HG03039 (cell line): ENCODE measurements around the gene MEGF9.
A peak's percentile ranks its signal among the peaks of the same experiment; 100 is the strongest.
"Not testable (repeated sequence)": the region's sequence is repeated elsewhere in the genome, so short reads cannot be mapped to it uniquely, and the experiment has no call there.

Experiments used
- ATAC-seq: cut with Tn5 transposase; IDR thresholded peaks from one replicate; pipeline ENCODE4 v1.9.1; 2021; ENCODE audit warnings: mild to moderate bottlenecking, moderate library complexity; ENCODE audit not compliant: unreplicated experiment

MEGF9 gene

DNA sequence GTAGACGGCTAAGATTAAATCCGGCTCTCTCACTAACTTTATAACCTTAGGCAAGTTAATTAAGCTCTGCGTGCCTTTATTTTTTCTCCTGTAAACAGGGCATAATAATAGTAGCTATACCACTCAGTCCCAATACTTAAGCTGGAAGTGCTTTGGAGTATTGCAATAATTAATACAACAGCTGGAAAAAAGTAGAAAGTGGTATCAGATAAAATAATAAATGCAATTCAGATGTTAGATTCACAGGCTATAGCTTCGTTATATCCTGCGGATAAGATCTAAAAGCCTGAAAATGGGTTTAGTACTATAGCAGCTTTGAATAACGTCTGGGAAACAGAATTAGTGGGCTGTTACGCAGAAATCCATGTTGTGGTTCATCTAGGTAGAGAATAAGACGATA is 51.8 kb downstream of the MEGF9 start:
- ATAC-seq = no peak

DNA sequence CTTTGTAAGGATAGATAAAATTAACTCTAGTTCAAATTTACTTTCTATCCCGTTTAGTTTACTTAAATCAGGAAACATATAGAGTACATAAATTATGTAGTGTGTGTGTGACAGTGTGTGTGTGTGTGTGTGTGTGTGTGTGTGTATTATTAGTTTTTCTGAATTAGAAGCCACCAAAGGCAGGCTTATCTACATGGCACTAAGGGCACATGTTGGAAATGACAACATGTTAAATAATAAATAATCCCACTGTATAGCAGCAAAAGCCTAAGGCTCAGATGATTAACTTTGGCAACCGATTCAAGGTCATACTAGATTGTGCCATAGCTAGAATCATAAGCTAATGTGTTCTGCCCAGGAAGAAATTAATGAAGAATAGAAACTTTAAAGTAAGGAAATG is 54.6 kb downstream of the MEGF9 start:
- no peak for ATAC-seq

DNA sequence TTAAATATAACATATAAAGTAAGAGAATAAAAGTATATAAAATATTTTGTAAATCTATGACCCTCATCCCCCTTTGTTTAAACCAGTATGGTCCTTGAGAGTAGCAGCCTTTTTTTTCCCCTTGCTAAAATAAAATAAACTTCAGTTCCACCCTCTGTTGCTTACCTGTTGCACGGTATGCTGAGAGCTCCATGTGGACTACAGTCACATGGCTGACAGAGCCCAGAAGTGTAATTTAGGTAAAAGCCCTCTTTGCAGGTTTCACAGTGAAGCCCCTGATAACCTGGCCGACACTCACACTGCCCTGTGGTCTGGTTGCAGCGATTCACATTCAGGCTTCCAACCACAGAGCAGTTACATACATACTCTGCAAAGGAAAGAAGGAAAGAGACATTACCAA is 55.1 kb downstream of the MEGF9 start:
- ATAC-seq = no peak

DNA sequence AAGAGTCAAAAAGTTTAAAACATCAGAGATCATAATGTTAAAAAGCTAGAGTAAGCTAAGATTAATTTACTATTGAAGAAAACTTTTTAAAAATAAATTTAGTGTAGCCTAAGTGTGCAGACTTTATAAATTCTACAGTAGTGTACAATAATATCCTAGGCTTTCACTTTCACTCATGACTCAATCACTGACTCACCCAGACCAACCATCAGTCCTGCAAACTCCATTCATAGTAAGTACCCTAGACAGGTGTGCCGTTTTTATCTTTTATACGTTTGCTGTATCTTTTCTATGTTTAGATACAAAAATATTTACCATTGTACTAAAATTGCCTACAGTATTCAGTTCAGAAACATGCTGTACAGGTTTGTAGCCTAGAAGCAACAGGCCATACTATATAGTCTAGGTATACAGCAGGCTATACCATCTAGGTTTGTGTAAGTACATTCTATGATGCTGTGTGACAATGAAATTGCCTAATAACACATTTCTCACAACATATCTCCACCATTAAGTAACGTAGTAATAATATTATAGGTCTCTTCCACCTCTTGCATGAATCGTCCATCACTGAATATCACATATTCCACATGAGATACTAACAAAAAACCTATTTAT is 59.2 kb downstream of the MEGF9 start:
- peak; percentile 64 for ATAC-seq

DNA sequence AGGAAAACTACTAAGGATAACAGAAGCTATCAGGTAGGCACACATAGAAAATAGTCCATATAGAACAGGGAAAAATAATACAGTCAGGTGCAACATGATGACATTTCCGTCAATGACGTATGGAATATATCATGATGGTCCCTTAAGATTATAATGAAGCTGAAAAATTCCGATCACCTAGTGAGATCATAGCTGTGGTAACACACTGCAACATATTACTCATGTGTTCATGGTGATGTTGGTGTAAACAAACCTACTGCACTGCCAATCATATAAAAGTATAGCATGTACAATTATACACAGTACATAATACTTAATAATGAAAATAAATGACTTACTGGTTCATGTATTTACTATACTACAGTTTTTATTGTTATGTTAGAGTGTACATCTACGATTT is 60.0 kb downstream of the MEGF9 start:
- no peak for ATAC-seq

DNA sequence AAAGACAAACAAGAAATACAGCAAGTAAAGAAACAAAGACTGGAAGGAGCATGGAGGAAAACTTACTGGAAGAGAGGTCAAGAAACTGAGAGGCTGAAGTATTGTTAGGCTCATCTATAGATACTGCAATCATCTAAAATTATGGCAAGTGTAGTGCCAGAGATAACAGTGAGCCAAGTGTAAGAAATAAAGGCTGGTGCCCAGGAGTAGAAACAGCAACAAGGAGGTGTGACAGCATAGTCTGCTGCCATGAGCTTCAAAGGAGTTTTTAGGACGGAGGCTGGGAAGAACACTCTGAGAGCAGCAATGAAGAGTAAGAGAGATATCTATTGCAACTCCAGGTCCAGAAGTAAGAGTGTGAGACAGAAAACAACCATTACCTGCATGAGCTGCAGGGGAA is 60.5 kb downstream of the MEGF9 start:
- no peak for ATAC-seq

DNA sequence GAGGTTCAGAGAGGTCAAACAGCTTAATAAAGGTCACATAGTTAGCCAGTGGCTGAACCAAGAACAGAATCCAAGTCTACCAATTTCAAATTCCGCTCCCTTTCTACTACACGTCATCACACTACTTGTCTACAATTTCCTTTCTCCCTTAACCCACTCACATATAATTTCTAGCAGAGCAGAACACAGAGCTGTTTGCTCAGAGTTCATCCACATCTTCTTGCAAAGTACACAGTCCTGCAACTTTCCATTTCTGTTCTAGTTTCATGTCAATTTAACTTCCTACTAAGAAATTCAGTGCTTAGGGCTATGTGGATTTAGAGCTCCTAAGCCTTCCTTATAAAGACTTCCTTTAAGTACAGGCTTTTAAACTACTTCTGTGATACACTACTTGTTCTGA is 61.3 kb downstream of the MEGF9 start:
- no peak for ATAC-seq

DNA sequence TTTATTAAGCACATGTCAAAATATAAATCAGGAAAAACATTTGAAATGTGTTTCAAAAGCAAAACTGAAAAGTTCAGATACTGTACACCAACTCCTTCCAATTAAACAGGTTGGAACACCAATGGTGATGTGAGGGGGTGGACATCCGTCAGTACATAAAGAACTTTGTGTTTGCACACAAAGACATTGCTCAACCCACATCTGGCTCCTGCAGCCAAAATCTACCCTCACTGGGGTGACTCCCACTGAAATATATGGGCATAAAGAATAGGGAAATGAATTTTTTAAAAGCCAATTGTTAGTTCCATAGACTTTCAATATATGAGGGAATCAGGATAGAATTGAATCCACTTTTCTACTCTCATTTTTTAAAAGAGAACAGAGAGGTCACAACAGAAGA is 63.9 kb downstream of the MEGF9 start:
- ATAC-seq = no peak

DNA sequence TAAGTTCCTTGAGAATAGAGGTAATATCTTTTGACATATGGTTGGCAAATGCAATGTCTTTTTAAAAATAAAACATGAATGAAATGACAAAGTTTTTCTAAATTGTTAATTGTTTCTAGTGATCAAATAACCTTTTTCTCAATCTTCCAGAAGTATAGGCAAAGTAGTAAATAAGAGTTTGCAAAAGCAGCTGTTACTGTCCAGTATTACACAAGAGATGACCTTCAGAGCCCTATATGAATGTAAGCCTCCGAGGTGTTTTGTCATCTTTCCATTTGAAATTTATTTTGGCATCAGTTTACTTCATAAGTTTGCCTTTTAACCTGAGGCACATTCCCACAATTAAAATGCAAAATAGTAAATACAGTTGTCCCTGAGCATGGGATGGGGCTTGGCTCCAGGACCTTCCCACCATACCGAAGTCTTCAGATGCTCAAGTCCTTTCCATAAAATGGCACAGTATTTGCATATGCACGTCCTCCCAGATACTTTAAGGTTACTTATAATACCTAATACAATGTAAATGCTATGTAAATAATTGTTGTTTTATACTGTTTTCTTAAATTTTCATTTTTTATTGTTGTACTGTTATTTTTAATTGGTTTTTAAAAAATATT is 65.6 kb downstream of the MEGF9 start:
- ATAC-seq = no peak

DNA sequence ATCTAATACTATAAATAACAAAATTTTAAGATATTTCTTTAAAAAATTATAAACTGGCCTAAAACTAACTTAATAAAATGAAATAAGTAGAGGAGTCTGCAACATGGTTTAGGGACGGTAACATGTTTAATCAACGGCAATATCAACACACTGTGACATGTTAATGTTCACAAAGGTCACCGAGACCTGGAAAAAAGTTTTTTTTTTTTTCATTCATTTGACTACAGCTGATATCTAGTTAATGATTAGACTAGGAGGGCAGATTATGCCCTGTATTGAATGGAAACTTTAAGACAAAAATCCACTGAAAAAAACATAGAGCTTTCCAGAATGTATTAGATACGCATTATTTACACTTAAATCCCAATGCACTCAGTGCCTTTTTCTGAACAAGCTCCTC is 67.3 kb downstream of the MEGF9 start:
- ATAC-seq = no peak

DNA sequence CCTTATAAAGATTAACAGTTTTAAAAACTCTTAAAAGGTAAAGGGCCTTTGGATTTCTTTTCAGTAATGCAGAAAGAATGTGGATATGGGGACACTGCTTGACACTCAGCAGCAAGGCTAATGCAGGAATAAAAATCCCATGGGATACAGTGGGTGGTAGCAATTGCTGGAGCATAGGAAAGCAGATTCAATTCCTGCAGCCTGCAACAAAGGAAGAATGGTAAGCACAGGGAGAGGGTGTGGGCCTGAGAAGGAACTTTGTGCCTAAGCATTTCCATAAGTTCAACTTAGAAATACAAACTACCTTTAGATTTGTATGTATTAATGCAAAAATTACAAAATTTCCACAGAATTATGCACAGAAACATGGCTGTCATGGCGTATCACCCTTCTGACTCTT is 68.5 kb downstream of the MEGF9 start:
- ATAC-seq = no peak

DNA sequence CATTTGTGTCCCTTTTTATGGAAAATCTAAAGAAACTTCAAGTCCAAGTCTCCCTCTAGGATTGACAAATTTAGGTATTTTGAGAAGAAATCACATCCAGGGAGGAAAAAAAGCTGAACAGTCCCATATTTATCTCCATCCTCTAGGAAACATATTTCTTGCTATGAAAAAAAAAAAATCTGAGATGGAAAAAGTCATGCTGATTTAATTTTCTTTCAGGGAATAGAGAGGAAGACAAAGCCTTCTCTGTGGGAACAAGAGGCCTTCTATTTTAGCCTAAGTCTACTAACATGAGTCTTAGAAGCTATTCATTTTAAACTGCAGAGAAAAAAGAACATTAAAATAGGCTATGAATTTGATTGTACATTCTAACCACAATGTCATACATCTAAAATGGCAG is 71.2 kb downstream of the MEGF9 start:
- ATAC-seq = no peak

DNA sequence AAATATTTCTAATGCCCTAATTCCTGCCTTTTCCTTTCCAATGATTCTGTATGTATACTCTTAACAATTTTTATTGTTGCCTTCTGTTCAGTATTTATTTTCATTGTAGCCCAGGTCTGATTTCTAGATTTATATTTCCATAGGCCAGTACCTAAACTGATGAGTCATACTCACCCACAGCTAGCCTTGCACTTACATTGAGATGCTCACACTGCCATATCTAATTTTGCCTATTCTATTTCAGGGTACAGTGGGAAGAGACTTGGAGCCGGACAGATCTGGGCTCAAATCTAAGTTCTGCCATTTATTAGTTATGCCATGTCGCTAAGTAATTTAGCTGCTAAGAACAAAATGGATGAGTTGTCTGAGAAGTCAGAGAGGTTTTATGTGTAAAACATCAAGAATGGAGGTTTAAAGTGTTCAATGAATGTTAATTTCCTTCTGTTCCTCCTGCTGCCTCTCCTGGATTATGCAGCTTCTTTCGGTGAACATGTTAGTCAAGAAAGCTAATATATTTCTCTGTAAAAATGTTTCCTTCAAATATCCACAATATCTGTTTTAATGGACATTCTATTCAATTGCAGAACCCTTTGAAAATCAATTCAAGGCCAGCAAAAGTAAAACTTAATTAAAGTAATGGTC is 72.0 kb downstream of the MEGF9 start:
- ATAC-seq = no peak

DNA sequence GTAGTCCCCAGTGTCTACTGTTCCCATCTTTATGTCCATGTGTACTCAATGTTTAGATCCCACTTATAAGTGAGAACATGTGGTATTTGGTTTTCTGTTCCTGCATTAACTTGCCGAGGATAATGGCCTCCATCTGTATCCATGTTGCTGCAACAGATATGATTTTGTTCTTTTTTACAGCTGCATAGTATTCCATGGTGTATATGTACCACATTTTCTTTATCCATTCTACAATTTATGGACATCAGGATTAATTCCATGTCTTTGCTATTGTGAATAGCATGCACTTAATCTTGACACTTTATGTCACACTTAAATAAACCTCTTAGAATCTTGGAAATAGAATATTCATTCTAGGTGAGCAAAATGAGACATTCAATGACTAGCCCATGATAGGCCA is 73.4 kb downstream of the MEGF9 start:
- ATAC-seq = not testable (repeated sequence)

DNA sequence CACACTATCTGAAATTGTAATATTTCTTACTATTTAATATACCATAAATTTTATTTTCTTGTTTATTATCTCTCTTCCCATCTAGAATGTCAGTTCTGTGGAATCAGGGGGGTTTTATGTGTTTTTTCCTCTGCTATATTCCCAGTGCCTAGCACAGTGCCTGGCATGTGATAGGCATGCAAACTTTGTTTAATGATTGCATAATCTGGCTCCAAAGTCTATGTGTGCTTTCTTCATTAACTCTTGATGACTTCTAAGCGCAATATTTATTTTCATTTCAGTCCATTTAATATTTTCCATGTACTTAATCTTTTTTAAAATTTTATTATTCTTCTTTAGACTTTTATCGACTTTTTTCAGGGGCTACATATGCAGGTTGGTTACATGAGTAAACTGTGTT is 73.9 kb downstream of the MEGF9 start:
- no peak for ATAC-seq

DNA sequence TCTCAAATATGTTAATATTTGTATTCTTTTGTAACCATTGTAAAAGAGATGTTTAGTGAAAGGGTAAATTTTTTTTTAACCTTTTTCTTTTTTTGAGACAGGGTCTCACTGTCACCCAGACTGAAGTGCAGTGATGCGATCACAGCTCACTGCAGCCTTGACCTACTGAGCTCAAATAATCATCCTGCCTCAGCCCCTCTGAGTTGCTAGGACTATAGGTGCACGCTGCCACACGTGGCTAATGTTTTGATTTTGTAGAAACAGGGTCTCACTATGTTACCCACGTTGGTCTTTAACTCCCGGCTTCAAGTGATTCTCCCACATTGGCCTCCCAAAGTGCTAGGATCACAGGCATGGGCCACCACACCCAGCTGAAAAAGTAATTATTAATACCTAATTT is 76.4 kb downstream of the MEGF9 start:
- ATAC-seq = no peak

DNA sequence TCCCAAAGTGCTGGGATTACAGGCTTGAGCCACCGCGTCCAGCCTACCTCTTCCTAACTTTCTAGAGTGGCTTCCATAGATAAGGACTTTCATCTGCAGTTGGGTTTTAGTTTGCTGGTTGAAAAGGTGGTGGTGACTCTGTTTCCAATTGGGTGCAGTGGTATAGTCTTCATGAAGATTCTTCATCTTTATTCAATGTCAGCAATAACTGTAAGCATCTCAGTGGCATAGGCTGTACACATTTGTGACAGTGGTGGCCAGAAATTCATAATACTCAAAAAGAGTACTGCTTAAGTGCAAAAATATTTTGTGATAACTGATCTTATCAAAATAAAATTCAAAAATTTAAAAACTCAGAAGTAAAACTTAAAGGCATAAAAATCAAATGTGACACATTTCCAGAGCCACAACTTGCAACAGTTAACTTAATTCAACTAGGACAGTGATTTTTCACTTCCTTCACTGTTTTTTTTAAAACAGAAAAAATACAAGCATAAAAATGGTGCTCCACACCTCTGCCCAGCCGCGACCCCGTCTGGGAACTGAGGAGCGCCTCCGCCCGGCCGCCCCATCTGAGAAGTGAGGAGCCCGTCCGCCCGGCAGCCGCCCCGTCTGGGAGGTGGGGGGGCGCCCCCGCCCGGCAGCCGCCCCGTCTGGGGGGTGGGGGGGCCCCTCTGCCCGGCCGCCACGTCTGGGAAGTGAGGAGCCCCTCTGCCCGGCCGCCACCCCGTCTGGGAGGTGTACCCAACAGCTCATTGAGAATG is 77.9 kb downstream of the MEGF9 start:
- ATAC-seq = no peak

DNA sequence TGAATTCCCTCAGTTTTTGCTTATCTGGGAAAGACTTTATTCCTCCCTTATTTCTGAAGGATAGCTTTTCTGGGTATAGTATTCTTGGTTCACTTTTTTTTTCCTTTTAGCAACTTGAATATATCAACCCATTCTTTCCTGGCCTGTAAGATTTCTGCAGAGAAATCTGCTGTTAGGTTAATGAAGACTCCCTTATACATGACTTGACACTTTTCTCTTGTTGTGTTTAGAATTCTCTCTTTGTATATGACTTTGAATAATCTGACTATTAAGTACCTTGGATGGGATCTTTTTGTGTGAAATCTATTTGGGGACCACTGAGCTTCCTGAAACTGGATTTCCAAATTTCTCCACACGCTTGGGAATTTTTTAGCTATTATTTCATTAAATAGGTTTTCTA is 79.3 kb downstream of the MEGF9 start:
- ATAC-seq = no peak

DNA sequence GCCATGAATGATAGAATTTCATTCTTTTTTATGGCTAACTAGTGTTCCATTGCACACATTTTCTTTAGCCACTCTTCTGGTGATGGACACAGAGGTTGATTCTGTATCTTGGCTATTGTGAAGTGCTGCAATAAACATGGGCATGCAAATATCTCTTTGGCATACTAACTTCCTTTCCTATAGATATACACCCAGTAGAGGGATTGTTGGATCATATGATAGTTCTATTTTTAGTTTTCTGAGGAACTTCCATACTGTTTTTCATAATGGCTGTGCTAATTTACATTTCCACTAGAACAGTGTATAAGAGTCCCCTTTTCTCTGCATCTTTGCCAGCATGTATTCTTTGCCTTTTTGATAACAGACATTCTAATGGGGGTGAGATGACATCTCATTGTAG is 83.9 kb downstream of the MEGF9 start:
- no peak for ATAC-seq

DNA sequence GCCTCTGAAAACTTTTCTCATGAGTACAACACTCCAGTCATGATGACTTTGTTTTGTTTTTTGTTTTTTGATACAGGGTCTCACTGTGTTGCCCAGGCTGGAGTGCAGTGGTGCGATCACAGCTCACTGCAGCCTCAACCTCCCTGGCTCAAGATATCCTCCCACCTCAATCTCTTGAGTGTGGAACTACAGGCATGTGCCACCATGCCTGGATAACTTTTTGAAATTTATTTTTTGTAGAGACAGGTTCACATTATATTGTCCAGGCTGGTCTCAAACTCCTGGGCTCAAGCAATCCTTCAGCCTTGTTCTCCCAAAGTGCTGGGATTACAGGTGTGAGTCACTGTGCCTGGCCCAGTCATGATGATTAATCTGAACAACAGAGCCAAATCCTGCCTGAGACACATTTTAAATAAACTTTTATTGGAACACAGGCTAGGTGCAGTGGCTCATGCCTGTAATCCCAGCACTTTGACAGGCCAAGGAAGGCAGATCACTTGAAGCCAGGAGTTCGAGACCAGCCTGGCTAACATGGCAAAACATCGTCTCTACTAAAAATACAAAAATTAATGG is 85.3 kb downstream of the MEGF9 start:
- not testable (repeated sequence) for ATAC-seq

DNA sequence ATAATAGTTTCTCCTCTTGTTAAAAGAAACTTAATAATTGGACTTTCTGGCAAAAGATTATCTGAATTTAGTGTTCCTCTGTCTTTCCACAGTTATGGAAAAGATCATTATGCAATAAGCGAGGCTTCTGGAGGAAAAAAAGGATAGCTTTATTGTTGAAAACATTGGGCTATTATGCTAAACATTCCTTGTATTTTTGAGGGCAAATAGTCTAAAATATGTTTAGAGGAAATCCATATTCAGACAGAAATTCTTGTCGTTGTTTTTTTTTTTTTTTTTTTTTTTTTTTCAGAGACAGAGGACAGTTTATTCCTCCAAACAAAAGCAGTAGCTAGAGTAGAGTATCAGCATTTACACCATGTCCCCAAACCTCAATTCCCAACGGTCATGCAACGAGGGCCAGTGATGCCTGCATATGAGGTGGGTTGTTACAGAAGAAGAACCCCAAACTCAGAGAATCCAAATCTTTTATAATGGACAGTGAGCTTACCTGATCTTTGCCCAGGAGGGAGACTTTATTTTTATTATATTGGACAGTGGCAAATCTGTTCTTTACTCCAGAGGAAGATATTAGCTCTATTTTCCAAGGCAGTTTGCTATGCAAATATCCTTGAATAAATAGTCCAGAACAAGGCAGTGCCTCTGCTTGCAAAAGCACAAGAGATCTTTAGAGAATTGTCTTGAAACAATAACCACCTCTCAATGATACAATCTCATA is 85.9 kb downstream of the MEGF9 start:
- ATAC-seq = no peak
